Fibroblast of gingiva (primary cell): ENCODE data around the gene CLDN3.

Experiments used
- DNase-seq: peaks from one replicate; pipeline ENCODE4 v3.0.0-alpha.2; 2011; ENCODE audit warnings: low read depth

Gene CLDN3

DNA sequence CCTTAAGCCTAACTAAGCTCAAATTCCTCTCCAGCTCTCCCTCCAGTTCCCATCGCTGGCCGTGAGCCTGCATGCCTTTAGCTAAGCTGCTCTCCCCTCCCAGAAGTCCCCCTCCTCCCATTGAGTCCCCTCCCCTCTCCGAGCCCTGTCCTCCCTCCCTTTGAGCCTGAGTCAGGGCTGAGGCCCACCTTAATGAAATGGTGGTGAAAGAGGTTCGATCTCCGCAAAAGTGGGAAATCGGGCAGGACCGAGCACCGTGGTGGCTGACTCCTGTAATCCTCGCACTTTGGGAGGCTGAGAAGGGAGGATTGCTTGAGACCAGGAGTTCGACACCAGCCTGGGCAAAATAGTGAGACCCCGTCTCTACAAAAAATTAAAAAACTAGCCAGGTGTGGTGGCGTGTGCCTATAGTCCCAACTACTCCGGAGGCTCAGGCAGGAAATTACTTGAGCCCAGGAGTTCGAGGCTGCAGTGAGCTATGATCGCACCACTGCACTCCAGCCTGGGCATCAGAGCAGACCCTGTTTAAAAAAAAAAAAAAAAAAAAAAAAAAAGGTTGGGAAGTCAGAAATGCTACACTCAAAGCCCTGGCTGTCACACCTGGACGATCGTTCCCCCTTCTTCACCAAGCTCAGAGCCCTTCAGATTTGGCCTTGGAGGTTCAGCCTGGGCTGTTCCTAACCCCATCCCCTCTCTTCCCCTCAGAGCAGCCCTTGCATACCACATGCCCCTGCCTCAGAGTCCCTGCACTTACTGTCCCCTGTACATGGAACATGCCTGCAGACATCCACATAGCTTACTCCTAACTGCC is 995 bp upstream of the CLDN3 start:
- DNase-seq, result no peak

DNA sequence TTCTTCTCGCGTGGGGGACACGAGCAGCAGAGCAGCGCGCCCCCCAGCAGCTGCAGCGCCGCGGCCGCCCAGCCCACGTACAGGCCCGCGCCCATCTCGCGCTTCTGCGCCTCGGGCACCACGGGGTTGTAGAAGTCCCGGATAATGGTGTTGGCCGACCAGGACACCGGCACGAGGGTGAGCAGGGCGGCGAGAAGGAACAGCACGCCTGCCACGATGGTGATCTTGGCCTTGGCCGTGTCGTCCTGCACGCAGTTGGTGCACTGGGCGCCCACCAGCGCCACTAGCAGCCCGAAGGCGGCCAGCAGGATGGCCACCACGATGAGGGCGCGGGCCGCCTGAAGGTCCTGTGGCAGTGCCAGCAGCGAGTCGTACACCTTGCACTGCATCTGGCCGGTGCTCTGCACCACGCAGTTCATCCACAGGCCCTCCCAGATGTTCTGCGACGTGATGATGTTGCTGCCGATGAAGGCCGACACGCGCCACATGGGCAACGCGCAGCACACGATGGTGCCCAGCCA is 529 bp downstream of the CLDN3 start:
- DNase-seq, result no peak

DNA sequence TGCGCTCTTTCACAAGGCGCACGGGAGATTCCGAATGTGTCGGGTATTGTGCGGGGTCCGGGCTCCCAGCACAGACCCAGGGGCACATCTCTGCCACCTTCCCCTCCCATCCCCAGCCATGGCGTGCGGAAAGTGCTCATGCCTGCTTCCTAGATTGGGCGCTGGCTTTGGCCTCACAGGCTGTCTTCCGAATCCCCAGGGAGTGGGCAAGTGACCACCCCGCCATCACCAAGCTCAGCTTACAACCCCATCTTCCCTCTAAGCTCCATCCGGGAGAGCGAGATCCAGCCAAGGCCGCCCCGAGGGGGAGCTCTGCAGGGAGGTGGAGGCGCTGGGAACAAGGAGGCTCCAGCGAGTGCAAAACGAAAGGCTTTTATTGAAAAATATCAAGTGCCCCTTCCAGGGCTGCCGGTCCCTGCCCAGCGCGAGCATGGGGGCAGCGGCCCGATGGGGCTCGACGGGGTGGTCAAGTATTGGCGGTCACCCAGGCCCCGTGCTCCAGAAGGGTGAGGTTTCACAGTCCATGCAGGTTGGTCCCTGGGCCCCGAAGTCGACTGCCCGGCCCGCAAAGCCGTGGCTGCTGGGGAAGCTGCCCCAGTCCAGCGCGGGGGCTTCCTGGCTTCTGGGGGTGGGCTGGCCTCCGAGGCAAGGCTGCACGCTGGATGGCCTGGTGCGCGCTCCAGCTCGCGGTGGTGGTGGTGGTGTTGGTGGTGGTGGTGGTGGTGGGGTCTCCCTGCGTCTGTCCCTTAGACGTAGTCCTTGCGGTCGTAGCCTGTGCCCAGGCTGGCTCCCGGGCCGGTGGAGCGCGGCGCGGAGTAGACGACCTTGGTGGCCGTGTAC is 1.2 kb downstream of the CLDN3 start:
- DNase-seq, result no peak

DNA sequence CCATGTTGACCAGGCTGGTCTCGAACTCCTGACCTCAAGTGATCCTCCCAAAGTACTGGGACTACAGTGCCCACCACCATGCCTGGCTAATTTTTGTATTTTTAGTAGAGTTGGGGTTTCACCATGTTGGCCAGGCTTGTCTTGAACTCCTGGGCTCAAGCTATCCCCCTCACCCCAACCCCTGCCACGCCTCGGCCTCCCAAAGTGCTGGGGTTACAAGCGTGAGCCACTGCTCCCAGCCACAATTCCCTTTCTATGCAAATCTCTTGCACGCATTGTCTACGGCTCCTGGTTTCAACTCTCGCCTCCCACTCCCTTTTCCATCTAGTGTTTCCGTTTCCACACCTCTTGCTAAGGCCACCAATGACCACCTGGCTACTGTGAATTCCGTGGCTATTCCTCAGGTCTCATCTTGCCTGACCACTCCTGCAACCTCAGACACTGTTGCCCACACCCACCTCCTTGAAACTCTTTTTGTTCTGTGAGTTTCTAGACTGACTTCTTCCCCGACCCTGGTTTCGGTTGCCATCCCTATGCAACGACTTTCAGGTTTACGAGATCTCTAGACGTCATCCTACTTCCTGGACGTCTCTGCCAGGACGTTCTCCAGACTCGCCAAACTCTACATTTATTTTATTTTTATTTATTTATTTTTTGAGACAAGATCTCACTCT is 3.4 kb downstream of the CLDN3 start:
- no peak for DNase-seq

DNA sequence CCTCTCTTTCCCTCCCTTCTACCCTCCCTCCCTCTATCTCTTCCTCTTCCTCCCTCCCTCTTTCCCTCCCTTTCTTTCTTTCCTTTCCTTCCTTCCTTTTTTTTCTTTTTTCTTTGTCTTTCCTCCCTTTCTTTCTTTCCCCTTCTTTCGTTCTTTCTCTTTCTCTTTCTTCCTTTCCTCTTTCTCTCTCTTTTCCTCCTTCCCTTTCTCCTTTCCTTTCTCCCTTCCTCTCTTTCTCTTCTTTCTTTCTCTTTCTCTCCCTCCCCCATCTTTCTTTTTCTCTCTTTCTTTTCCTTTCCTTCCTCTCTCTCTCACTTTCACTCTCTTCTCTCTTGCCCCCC is 7.4 kb downstream of the CLDN3 start:
- DNase-seq, result no peak

DNA sequence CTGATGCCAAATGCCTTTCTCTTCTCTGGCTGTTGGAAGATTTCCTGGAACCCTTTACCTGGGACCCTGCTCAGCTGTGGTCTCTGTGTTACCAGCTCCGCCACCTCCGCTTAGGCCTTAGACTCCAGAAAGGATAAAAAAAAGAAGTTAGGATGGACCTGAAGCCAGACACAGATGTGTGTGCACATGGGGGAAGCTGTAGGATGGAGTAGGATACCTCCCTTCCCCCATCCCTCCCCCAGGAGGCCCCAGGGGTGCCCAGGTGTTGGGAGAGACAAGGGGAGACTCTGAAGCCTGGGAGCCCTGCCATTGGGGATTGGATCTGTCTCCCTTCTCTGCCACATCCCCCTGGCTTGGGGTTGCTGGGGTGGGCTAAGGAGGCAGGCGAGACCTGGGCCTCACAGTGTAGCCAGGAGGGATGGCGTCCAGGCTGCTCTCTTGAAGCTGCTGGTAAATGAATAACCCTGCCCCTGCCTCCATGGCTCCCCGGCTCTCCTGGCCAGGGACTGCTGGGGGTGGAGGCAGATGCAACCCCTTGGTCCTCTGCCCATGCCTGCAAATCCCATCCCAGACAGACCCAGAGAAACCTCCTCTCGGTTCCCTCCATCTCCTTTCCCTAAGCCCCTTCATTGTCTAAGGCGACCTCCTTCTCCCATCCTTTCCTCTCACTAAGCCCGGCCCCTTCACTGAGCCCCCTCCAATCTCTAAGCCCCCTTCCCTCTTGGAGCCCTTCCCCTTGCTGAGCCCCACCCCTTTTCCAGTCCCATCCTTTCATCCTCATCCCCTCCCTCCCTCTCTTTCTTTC is 8.0 kb downstream of the CLDN3 start:
- no peak for DNase-seq

DNA sequence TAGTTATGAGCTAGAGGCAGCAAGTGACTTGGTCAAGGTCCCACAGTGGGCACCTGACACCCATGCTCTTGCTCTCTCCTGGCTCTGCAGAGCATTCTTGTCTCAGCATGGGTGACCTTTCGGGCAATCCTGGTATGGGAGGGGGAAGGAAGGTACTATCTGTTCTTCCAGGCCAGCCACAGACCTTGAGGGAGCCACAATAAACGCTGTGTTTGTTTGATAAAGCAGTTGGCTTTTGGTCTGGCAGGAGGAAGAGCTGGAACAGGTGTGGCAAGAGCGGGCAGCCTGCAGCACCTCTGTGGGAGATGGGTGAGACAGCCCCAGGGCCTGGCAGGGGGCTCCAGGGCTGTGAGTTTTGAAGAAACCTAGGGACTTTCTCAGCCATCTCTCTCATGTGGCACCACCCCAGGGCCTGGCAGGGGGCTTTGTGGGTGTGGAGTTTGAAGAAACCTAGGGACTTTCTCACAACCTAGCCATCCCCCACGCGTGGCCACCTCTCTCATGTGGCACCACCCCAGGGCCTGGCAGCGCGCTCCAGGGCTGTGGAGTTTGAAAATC is 11.4 kb downstream of the CLDN3 start:
- no peak for DNase-seq

DNA sequence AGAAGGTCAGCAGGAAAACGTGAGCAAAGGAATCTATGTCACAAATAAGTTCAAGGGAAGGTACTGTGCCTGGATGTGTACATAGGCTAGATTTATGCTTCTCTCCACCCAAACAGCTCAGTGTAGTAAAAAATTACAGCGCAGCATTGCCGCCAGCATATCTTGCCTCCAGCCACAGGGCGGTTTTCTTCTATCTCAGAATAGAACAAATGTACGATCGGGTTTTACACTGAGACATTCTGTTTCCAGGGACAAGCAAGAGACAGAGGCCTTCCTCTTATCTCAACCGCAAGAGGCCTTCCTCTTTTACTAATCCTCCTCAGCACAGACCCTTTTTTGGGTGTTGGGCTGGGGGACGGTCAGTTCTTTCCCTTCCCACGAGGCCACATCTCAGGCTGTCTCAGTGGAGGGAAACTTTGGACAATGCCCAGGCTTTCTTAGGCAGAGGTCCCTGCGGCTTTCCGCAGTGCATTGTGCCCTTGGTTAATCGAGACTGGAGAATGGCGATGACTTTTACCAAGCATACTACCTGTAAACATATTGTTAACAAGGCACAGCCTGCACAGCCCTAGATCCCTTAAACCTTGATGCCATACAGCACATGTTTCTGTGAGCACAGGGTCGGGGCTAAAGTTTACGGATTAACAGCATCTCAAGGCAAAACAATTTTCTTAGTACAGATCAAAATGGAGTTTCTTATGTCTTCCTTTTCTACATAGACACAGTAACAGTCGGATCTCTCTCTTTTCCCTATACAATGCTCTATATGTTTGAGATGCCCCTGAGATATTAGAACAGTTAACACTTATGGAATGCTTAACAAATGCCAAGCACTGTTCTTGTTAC is 19.9 kb downstream of the CLDN3 start:
- no peak for DNase-seq

DNA sequence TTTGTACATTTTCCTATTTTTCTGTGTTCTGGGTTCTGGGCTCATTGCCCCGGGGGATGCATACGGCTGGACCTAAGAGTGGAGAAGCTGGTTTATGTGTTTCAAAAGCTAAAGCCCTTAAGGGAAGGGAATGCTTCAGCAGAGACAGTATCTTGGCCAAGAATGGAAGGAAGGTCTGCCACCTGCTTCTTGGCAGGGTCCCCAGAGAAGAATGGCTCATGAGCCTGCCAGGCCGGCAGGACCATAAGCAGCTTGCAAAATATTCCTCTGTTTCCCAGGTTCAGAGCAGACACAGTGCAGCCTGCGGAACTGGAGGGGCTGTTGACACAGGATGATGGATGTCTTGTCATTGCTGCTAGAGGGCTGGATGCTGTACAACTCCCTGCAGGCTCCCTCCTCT is 23.7 kb downstream of the CLDN3 start:
- no peak for DNase-seq

DNA sequence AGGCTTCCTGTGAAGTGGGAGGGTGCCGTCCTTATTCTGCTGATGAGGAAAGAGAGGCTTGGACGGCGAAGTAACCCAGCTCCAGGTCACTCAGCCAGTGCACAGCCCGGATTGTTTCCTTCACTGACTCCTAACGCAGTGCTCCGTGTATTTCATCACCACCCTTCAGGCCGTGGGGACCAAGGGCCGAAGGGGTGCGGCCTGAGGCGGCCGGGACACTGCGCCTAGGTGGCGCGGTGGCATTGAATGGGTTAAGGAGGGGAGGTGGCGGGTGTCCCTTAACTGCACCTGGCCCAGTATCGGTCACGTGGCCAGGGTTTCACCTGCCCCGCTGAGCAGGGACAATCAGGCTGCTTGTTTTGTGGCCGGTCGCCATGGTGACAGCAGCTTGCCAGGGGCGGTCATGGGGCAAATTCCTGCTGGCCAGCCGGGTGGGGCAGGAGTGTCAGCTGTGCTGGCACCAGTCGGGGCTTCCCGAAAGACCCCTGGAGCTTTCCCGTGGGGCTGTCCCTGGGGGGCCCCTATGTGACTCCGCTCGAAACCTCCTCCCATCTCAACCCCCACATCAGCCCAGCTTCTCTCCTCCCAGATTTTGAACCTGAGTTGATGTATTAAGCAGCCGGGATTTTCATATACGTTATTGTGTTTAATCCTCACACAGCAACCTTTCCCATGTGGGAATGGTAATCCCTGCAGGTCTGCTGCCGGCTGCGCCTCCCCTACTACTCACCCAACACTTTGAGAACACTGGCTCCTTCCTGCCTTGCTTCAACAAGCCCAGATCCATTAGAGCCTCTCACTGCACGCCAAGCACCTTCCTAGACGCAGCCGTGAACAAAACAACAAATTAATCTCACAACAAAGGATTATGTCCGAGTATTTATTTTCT is 27.1 kb downstream of the CLDN3 start:
- no peak for DNase-seq

DNA sequence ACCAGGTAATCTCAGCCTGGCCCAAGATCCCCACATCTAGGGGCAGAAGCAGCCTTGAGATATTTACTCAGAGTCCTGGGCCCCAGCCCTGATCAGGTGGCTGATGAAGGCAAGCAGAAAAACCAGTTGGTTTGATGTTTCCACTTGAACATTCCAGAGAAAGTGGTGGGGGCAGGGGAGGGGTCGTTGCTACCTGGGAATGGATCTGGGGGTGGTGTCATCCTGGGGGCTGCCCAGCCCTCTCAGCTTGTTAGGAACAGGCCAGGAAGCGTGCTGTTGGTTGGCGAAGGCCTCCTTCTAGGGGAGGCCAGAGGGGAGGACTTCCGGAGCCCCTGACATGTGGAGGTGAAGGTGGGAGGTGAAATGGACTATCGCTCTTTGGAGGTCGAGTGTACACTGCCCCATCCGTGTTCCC is 27.7 kb downstream of the CLDN3 start:
- no peak for DNase-seq

DNA sequence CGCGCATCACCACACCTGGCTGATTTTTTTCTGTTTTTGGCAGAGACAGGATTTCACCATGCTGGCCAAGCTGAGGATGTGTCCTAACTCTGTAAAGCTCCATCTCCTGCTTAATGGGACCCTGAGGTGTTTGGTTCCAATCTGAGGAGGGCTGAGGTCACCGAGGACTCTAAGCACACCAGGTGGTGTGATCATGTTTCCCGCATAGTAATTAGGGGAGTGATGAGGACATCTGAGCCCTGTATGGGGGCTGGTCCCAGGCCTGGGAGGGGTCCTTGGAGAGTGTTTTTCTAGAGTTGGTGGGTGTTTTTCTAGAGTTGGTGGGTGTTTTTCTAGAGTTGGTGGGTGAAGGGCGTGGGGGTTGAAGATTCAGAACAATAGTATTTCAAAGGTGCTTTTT is 28.5 kb downstream of the CLDN3 start:
- DNase-seq, result no peak

DNA sequence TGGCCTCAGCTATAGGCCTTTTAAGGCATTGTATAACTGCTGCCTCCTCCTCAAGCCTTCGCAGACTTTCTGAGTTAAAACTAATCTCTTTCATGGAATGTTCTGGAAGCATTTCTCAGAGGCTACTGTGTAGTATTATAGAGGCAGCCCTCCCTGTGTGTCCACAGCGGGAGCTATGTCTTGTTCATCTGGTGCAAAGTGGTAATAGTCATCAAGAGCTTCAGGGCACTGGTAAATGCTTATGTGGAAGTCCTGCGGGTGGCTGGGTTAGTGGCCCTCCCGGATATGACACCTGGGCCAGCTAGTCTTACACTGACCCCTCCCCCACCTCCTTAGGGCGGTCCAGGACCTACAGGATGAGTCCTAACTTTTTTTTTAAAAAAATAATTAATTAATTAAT is 29.3 kb downstream of the CLDN3 start:
- no peak for DNase-seq

DNA sequence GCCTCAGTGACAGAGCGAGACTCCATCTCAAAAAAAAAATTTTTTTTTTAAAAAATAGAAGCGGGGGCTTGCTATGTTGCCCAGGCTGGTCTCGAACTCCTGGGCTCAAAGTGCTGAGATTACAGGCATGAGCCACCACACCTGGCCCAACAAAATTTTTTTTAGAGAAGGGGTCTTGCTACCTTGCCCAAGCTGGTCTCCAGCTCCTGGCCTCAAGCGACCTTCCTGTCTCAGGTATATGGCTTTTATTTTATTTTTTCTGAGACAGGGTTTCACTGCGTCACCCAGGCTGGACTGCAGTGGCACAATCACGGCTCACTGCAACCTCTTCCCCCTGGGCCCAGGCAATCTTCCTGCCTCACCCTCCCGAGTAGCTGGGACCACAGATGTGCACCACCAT is 29.9 kb downstream of the CLDN3 start:
- DNase-seq, result no peak

DNA sequence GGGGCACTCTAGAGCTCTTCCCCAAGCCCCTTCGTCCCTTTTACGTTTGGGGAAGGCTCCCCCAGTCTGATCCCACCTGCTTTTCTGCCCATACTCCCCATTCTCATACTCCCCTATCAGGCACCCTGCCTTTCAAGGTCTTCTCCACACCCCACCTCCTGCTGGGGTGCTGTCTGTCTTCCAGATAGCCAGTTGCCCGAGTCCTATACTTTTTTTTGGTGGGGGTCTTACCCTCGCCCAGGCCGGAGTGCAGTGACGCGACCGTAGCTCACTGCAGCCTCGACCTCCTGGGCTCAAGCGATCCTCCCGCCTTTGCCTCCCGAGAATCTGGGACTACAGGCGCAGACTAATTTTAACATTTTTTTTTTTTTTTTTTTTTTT is 30.7 kb downstream of the CLDN3 start:
- DNase-seq, result no peak

DNA sequence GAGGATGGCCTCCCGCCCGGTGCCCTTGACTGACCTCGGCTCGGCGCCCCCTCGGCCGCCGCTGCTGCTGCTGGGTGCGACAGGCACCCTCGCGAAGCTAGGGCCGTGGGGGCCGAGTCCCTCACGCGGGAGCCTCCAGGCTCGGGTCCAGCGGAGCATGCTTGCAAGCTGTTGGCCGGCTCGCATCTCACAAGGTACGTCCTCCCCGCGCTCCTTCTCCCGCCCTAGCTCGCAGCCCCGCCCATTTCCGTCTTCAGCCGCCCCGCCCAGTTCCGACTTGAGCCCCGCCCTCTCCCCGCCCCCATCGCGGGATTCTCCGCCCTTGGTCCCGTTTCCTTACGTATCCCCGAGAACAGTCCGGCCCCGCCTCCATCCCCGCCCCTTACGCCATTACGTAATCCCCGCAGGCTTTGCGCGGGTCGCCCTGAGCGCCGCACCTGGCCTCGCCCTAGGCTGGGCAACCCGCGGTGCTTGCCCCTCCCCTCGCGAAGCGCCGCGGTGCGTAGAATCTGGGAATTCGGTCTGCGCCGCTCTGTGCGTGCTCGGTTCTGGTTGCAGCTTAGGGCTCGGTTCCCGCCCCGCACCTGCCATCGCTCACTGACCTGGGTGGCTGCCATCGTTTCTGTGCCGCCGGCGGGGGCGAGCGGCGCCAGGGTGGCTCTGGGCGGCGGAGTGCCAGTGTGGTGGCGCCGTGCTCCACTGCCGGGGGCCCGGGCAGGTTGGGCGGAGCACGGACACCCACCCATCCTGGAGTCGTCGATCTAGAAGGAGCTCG is 31.3 kb downstream of the CLDN3 start, which contains the start of gene ABHD11:
TSS of gene ABHD11 (minus strand) at position 191 of the 775 bp plus-strand sequence. CDS start at position 159, 32 bp downstream.
- peak; percentile 95 for DNase-seq

DNA sequence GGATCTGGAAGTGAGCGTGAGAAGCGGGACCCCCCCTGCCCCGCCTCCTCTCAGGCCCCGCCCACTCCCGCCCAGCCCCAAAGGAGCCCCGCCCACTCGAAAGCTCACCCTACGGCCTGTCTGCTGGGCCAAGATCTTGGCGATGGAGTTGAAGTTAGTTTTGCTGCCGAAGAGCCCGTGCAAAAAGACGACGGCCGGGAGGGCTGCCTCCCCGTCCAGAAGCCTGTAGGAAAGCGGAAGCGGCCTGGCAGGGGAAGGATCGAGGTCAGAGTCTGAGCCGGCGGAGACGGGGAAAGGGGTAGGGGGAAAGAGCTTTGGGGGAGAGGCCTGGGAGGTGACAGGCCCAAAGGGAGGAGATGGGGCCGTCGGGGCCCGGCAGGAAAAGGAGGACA is 31.9 kb downstream of the CLDN3 start:
- DNase-seq, result peak; percentile 48

DNA sequence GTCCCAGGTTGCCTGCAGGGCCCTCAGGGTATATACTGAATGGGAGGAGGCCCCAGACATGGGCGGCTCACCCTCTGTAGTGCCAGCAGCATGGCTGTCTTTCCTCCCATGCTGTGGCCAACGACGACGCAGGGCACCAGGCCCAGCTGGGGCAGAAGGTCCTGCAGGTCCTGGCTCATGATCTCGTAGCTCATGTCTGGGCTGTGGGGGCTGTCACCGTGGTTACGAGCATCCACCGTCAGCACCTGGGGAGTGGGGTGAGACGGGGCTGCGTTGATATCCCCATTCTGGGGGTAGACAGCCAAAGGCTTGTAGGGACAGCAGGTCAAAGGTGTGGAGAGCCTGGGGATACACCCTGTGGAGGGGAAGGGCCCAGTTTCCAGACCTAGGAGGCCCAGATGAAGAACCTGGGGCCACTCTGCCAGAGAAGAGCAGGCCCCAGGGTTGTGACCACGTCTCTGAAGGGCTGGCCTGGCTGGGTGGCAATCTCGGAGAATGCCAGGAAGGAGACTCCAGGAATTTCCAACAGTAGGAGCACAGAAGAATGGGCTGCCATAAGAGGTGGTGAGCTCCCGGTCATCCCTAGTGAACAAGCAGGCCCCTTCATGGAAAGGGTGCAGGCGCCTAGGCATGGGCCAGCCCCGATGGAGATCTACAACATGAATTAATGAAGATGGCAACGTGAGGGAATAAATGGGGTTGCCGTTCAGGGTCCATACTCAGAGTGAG is 32.4 kb downstream of the CLDN3 start:
- no peak for DNase-seq
